PC-3 (cell line): ENCODE results near the gene EIF4G3. TPM values are rescaled to one million over a fixed set of nuclear protein-coding genes. Genes with fewer than 3 reads are reported as not detected.

Source experiments
- ATAC-seq: fragments of 200-7000 bp; cut with Tn5 transposase; 2 replicates; pipeline ENCODE4 v1.9.1; 2020; ENCODE audit warnings: mild to moderate bottlenecking, moderate library complexity
- BruUV-seq: library from RNA; stranded (reverse); fragments of 400-500 nt; replicated peaks from 2 replicates; lab custom pipeline; 2021; lab: Mats Ljungman, UMichigan
- CTCF ChIA-PET: fragments of 300-600 bp; sonication (Branson Sonifier 250); formaldehyde crosslinking; loops from one replicate; lab custom pipeline; 2022; ENCODE audit warnings: antibody characterized with exemption; lab: Charles Lee
- POLR2A ChIA-PET: fragments of 300-600 bp; sonication (Branson Sonifier 250); formaldehyde crosslinking; loops from one replicate; lab custom pipeline; 2022; ENCODE audit warnings: antibody characterized with exemption; ENCODE audit not compliant: unreplicated experiment; lab: Charles Lee
- DNase-seq: peaks from one replicate; pipeline ENCODE4 v3.0.0-alpha.2; 2015
- H2AFZ ChIP-seq: fragments of 300-600 bp; sonication (generic); 2 replicates; pipeline ENCODE4 v1.6.0; 2016; ENCODE audit warnings: antibody characterized with exemption, low read length
- H3F3A ChIP-seq: fragments of 300-600 bp; sonication (generic); one replicate; pipeline ENCODE4 v1.6.0; 2017; ENCODE audit warnings: antibody characterized with exemption, low read length, control low read depth, mild to moderate bottlenecking; ENCODE audit not compliant: unreplicated experiment
- H3K27ac ChIP-seq: fragments of 300-600 bp; sonication (generic); 2 replicates; pipeline ENCODE4 v1.5.1; 2016; ENCODE audit warnings: mild to moderate bottlenecking, low read length
- H3K27me3 ChIP-seq: fragments of 300-600 bp; sonication (generic); 2 replicates; pipeline ENCODE4 v1.6.1; 2016; ENCODE audit warnings: low read length, mixed read lengths
- H3K36me3 ChIP-seq: fragments of 300-600 bp; sonication (generic); 2 replicates; pipeline ENCODE4 v1.6.1; 2016; ENCODE audit warnings: low read depth, mixed run types, low read length, mixed read lengths
- H3K4me1 ChIP-seq: fragments of 300-600 bp; sonication (generic); 2 replicates; pipeline ENCODE4 v1.5.1; 2016; ENCODE audit warnings: low read length; ENCODE audit not compliant: insufficient read depth
- H3K4me2 ChIP-seq: fragments of 300-600 bp; sonication (generic); 2 replicates; pipeline ENCODE4 v1.6.0; 2016; ENCODE audit warnings: low read length
- H3K4me3 ChIP-seq: fragments of 300-600 bp; sonication (generic); 2 replicates; pipeline ENCODE4 v1.5.1; 2016; ENCODE audit warnings: mild to moderate bottlenecking, low read length, mixed read lengths
- H3K79me2 ChIP-seq: fragments of 300-600 bp; sonication (generic); 2 replicates; pipeline ENCODE4 v1.6.1; 2017; ENCODE audit warnings: low read length, mixed read lengths
- H3K9ac ChIP-seq: fragments of 300-600 bp; sonication (generic); 2 replicates; pipeline ENCODE4 v1.6.0; 2016; ENCODE audit warnings: mild to moderate bottlenecking, low read length
- H3K9me2 ChIP-seq: fragments of 300-600 bp; sonication (generic); replicated peaks from 2 replicates; pipeline ENCODE4 v1.6.1; 2016; ENCODE audit warnings: mixed run types, low read length, mixed read lengths
- H3K9me3 ChIP-seq: fragments of 300-600 bp; sonication (generic); 2 replicates; pipeline ENCODE4 v1.6.1; 2016; ENCODE audit warnings: low read length, mixed read lengths
- H4K20me1 ChIP-seq: fragments of 300-600 bp; sonication (generic); 2 replicates; pipeline ENCODE4 v1.6.1; 2016; ENCODE audit warnings: low read length, mixed read lengths
- CTCF ChIP-seq: fragments of 300-600 bp; sonication (generic); conservative IDR thresholded peaks from 2 replicates; pipeline ENCODE4 v1.5.1; 2017; ENCODE audit warnings: antibody characterized with exemption, low read depth, mild to moderate bottlenecking, low read length
- EZH2 ChIP-seq: fragments of 300-600 bp; sonication (generic); IDR thresholded peaks from one replicate; pipeline ENCODE4 v1.6.1; 2017; ENCODE audit warnings: antibody characterized with exemption, mild to moderate bottlenecking, low read length; ENCODE audit not compliant: unreplicated experiment
- EZH2phosphoT487 ChIP-seq: fragments of 300-600 bp; sonication (generic); IDR thresholded peaks from 2 replicates; pipeline ENCODE4 v1.6.1; 2018; ENCODE audit warnings: mild to moderate bottlenecking, antibody characterized with exemption, low read length, borderline replicate concordance
- intact Hi-C: fragments of 100-400 bp; cut with micrococcal nuclease; formaldehyde crosslinking; loops from 2 replicates; pipeline ENCODE4 v1.9.0; 2023
- total RNA-seq: library from RNA; depleted of rRNA; stranded (reverse); fragments of >200 nt; gene quantifications from 2 replicates; pipeline ENCODE4 v1.2.3, GENCODE V29; 2014

The EIF4G3 gene
- total RNA-seq, 1 experiment from 2014 or later, result 16.9 TPM

DNA sequence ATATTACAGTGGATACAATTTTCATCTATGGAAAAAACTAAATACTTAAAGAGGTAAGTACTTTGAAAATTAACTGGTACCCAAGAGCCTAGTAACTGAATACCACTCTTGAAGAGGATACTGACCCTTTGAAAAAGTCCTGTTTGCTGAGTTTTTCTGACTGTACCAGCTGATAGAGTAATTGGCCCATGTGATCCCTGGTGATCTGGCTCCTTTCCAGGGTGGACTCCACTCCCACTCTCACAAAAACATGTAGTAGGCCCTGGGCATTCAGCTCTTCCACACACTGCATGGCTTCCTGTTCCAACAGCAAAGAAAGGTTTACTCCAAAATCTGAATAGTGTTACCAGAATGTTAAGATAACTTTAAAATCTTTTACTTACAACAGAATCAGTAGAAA is 336.0 kb downstream of the EIF4G3 start:
- no peaks in the 10 kb centered on the region for H3K4me1 ChIP-seq
- POLR2A ChIA-PET, result interaction anchor here (0.6 kb wide), 1 partner anchor 265 kb away, joined by 3 read pairs; no protein-coding TSS in a partner anchor
- H3K4me2 ChIP-seq, result no peak overlapping the region
- H3K4me3 ChIP-seq, result no peak overlapping the region
- H3K9me2 ChIP-seq, result no peaks in the 10 kb centered on the region
- no peaks in the 10 kb centered on the region for H3K27me3 ChIP-seq
- H3K27ac ChIP-seq, result no peak overlapping the region
- H3K79me2 ChIP-seq, result no peaks in the 10 kb centered on the region
- H3K9ac ChIP-seq, result no peak overlapping the region
- CTCF ChIA-PET, result interaction anchor here (0.7 kb wide), 1 partner anchor 141 kb away, joined by 3 read pairs; no protein-coding TSS in a partner anchor
- peaks cover 3% of the 10 kb centered on the region for H3K36me3 ChIP-seq
- H3F3A ChIP-seq, result no peaks in the 10 kb centered on the region
- no peaks in the 10 kb centered on the region for H4K20me1 ChIP-seq
- TF ChIP-seq EZH2phosphoT487 (no peak), CTCF (no peak), EZH2 (no peak)
- no TSS peak for BruUV-seq
- no peak overlapping the region for H2AFZ ChIP-seq
- no peak for ATAC-seq
- no peak for DNase-seq
- H3K9me3 ChIP-seq, result no peaks in the 10 kb centered on the region
- intact Hi-C loops, result no loop called here

GRCh38 chr1:20837554-20838192 is 339.0 kb downstream of the EIF4G3 start:
- intact Hi-C loops, result no loop called here
- TF ChIP-seq CTCF (no peak), EZH2 (no peak), EZH2phosphoT487 (no peak)
- H3K9me2 ChIP-seq, result no peaks in the 10 kb centered on the region
- H3K9me3 ChIP-seq, result no peaks in the 10 kb centered on the region
- ChIA-PET POLR2A (no interaction called here), CTCF (interaction anchor here (0.6 kb wide), 1 partner anchor 46 kb away, joined by 4 read pairs; no protein-coding TSS in a partner anchor)
- no peaks in the 10 kb centered on the region for H3K79me2 ChIP-seq
- no TSS peak for BruUV-seq
- H3K27ac ChIP-seq, result no peak overlapping the region
- H3K4me1 ChIP-seq, result no peaks in the 10 kb centered on the region
- no peaks in the 10 kb centered on the region for H3F3A ChIP-seq
- no peak overlapping the region for H3K4me2 ChIP-seq
- no peak overlapping the region for H2AFZ ChIP-seq
- peaks cover 3% of the 10 kb centered on the region for H3K36me3 ChIP-seq
- ATAC-seq, result no peak
- no peak overlapping the region for H3K4me3 ChIP-seq
- H3K9ac ChIP-seq, result no peak overlapping the region
- H3K27me3 ChIP-seq, result no peaks in the 10 kb centered on the region
- no peaks in the 10 kb centered on the region for H4K20me1 ChIP-seq
- no peak for DNase-seq

GRCh38 chr1:20836230-20836629 is 340.5 kb downstream of the EIF4G3 start:
- TF ChIP-seq EZH2, result no peak
- no peak for TF ChIP-seq EZH2phosphoT487
- no peak for TF ChIP-seq CTCF
- Histone ChIP-seq H3K79me2 (no peaks in the 10 kb centered on the region), H4K20me1 (no peaks in the 10 kb centered on the region), H3K4me1 (no peaks in the 10 kb centered on the region), H3K36me3 (peaks cover 3% of the 10 kb centered on the region), H3K9ac (no peak overlapping the region), H3K9me3 (no peaks in the 10 kb centered on the region), H3K9me2 (no peaks in the 10 kb centered on the region), H3K27me3 (no peaks in the 10 kb centered on the region), H3K4me3 (no peak overlapping the region), H2AFZ (no peak overlapping the region), H3K4me2 (no peak overlapping the region), H3F3A (no peaks in the 10 kb centered on the region), H3K27ac (no peak overlapping the region)
- intact Hi-C loops, result no loop called here
- POLR2A ChIA-PET, result no interaction called here
- no peak for ATAC-seq
- CTCF ChIA-PET, result no interaction called here
- DNase-seq, result no peak
- no TSS peak for BruUV-seq
